GM10847 (cell line): ENCODE results near the gene TPST2.

ENCODE experiments used
- POLR2A ChIP-seq: IDR thresholded peaks from 2 replicates; pipeline ENCODE4 v1.6.1; 2011; ENCODE audit not compliant: insufficient read length; ENCODE audit errors: extremely low read depth

TPST2 gene

DNA sequence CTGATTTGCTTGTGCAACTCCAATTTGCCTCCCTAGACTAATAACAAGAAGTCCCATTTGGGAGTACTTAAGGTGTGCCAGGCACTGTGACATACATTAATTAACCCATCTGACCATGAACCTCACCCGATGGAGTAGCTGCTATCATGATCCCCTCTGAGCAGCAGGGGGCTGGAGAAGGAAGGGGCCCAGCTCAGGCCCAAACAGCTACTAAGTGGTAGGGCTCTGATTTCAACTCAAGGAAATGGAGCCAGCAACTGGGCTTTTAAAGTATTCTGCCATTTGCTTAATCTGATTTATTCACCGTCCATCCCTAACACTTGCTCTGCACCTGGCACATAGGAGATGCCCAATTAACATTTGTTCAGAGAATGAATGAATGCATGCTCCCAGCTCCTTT is 26.7 kb upstream of the TPST2 start:
- TF ChIP-seq POLR2A: no peak

DNA sequence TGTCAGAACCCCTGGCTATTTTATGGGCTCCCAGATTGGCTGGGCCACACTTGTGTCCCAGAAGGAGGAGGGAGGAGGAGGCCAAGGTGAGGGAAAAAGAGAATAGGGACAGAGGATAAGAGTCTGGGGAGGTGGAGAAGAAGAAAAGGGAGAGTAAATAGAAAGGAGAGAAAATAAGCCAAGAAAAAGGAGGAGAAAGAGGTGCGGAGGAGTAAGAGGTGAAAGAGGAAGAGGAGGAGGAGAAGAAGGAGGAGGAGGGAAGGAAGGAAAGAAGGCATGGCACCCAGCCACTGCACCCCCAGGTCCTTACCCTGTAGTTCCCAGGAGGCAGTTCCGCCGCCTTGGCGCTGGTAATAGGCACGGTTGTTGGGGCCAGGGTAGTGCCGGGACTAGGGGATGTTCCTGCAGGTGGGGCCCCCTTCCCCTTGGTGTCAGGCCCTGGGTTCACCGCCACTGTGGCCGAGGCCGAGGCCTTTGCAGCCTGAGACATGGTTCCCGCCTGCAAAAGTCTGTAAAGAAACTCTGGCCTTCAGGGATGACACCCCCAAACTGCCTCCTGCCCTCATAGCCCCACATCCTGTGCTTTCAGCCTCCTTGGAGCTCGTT is 26.0 kb upstream of the TPST2 start:
- TF ChIP-seq POLR2A: no peak

DNA sequence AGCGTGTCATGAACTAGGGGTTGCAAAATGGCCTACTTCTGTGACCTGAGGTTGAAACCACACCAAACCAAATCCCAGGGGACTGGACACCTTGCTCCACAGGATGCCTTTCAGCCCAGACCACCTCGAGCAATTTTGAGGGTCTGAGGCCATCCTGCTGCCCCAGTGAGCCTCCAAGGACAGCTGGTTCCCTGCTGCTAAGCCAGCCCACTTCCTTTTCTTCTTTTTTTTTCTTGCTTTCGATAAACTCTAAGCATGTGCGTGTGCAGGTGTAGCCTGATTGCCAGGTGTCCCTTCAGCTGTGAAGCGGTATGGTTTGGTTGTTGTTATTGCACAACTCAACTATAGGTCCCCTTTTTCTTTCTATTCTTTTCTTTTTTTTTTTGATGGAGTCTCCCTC is 25.2 kb upstream of the TPST2 start:
- no peak for TF ChIP-seq POLR2A

DNA sequence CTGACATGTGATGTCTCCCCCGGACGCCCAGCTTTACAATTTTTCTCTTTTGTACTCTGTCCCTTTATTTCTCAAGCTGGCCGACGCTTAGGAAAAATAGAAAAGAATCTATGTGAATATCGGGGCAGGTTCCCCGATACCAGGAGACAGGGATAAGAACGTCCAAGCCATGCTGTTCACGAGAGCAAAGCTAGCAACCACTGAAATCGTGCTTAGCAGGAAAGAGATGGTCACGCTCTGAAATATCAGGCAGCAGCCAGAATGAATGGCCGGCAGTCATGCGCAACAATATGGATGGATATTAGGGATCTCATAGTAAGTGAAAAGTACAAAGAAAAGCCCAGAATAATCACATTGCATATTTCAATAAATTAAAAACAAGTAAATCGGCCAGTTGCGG is 24.4 kb upstream of the TPST2 start:
- TF ChIP-seq POLR2A: no peak

DNA sequence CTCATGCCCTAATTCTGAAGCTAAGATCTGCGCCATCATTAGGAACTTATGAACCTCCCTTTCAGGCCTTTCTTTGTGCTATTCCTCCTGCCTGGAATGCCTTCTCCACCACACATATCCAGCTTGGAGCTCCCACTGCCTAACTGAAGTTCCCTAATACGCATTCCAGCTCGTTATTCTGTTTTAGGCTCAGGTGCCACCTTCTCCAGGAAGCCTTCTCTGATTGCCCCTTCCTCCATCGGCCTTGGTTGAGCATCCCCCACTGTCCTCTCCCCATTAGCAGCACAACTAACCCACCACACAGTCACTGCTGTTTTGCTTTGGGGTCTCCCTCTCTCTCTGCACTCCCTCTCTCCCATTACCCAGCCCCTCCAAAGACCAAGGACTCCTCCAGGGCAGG is 22.7 kb upstream of the TPST2 start:
- no peak for TF ChIP-seq POLR2A

DNA sequence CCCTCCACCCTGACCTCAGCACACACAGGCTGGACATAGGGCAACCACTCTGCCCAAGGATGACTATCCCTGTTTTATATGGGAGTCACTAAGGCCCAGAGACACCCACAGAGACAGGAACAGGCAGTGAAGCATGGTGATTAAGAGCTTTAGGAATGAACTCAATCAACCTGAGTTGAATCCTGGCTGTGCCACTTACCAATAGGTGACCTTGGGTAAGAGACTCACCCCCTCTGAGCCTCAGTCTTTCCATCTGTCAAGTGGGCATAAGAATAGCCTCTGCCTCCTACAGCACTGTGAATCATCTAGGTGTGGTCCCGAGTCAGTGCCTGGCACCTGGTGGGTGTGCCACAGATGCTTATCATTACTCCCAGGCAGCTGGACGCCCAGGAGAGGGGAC is 21.1 kb upstream of the TPST2 start:
- TF ChIP-seq POLR2A: no peak

DNA sequence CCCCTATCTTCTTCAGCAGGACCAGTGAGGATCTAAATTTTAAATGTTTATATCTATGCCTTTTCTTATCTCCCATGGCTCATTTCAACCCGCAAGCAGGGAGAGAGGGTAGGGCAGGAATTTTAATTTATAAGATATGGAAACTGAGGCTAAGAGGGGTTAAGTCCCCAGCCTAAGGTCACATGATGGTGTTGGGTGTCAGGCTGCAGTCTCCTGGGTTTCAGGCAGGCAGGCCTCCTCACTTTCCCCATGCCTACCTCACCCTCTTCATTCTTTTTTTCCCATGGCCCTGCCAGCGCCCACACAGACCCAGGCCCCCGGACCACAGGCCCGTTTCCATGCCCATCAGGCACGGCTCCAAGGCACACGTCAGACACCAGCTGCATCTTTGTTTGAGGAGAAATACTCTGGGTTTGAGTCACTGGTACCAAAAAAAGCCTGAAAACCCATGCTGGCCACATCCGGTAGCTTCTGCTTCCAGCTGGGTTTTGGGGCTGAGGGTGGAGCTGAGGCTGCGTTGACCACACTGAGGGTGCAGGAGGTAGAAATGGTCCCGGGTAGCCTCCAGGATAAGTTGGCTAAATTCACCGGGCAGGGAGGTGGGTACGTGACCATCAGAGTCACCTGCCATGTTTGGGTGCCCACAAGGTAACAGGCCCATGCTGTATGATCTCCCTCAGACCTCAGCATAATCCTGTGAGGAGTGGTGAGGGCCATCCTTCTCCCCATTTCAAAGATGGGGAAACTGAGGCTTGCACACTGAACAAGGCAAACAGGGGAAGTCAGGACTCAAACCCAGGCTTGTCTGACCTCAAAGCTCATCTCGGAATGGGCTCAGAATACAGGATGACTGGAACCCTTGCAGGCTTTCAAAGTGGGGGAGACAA is 20.4 kb upstream of the TPST2 start:
- TF ChIP-seq POLR2A: no peak

DNA sequence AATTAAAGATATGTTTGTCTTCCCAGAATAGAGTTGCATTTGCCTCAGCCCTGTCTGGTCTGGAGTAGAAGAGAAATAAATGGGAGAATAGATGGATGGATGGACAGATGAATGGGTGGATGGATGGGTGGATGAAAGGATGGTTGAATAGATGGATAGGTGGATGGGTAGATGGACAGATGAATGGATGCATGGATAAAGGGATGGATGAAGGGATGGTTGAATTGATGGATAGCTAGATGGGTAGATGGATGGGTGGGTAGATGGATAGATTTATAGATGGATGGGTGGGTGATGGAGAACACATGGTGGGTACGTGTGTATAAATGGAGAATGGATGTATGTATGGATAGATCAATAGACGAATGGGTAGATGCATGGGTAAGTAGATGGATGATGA is 19.4 kb upstream of the TPST2 start:
- no peak for TF ChIP-seq POLR2A

DNA sequence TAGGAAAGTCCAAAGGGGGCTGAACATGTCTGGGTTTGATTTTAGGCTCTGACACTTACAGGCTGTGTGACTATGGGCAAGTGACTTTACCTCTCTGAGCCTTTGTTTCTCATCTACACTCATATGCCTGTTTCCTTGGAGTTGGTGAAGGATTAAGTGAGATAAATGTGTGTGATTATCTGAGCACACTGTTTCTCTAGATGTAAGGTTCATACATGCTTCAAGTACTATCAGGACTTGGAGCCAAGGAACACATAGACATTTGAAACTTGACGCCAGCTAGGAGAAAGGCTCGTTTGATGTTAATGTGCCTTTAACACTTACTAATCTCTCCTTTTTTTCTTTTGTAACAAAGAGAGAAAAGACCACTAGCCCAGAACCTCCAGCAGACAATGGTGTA is 18.2 kb upstream of the TPST2 start:
- no peak for TF ChIP-seq POLR2A

DNA sequence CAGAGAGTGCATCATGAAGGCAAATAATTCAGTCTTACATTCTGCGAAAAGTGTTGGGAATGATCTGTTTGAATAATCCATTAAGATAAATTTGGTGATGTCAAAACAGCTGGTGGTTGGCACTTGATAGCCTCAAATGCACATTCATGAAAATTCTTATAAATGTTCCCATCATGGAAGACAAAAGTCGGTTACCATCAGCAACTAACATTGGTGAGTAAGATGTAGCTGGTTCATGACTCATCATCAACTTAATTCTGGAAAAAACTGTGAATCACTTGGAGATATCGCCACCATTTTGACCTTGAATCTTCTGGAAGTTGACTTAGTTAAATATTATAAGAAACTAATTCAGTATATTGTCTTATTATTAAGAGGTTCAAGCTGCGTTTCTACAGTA is 16.7 kb upstream of the TPST2 start:
- no peak for TF ChIP-seq POLR2A

DNA sequence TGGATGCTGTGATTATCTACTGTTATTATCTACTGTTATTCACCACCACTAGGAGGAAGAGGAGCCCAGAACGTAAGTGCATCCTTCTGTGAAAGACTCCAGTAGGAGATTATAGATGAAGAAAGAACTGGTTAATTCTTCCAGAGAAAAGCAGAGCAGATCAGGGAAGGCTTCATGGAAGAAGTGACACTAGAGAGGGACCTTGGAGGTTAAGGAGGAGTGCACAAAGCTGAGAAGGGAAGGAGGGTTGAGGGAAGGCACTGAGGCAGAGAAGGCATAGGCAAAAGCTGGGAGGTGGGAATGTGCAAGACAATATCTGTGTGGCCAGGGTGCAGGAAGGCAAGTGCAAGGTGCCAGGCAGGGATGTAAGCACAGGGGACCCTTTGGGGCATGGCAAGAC is 14.4 kb upstream of the TPST2 start:
- TF ChIP-seq POLR2A: no peak

DNA sequence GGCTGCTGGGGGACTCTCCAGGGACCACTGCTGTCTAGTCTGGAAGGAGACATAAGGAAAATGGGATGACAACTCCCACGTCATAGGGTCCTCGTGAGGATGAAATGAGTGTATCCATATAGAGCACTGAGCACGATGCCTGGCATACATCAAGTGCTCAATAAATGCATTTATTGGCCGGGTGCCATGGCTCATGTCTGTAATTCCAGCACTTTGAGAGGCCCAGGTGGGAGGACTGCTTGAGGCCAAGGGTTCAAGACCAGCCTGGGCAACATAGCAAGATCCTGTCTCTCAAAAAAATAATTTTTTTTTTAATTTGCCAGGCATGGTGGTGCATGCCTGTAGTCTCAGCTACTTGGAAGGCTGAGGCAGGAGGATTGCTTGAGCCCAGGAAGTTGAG is 12.2 kb upstream of the TPST2 start:
- TF ChIP-seq POLR2A: no peak

DNA sequence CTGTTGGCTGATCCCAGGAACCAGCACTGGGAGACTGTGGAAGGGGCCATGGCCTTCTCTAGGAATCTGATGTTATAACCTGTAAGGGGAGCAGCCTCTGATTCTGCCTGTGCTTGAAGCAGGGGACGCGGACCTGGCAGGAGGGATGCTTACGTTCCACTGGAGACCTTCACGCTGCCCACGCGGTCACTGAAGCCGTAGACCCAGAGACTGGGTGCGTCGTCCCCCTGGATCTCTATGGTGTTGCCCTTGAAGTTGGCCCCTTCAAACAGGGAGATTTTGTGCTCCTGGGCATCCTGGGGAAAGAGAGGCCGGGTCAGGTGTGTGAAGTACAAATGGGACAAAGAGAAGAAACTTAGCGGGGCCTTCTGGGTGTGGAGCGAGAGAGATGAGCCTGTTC is 11.8 kb upstream of the TPST2 start:
- no peak for TF ChIP-seq POLR2A

DNA sequence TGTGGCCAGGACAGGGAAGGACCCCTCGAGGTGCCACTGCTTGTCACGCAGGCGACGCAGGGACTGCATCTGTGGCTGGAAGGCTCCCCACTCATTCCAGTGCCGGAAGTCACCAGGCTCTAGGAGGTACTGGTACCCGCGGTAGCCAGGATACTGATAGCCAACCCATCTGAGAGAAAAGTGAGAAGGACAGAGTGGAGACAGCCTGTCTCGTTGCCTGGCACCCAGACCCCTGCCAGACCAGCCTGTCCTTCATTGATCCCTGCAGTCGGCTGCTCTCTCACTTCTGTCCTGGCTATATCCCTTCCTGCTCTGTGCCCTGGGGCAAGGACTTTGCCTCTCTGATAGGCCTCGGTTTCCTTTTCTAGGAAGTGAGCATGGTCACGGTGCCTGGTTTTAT is 9.6 kb upstream of the TPST2 start:
- no peak for TF ChIP-seq POLR2A

DNA sequence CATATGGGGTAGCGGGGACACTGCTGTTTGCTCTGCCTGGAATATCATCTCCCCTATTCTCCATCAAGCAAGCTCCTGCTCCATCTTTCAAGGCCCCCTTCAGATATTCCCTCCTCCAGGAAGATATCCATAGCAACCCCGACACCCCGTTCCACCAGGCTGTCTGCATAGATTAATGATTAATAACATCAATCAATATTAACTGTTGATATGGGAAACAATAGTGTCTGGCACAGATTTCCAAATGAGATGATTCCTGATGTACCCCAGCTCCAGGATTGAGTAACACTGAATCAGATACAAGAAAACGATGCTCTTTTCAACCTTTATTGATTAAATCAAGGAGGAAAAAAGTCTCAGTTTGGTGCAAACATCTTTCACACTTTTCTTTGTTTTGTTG is 7.5 kb upstream of the TPST2 start:
- TF ChIP-seq POLR2A: no peak

DNA sequence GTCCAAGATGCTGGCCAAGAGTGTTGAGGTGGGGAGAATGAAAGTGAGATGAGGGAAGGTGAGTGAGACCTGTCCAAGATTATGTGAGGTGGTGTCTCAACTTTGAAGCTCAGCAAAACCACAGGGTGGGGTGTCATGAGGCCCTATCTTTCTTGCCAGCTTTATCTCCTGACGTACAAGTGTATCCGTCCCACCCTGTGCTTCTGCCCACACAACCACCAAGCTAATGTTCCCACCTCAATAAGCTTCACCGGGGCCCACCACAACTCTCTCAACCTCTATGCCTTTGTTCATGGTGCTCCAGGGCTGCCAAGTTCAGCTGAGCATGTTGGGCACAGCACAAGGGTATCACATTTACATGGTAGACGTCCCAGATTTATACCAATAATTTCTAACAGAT is 7.1 kb upstream of the TPST2 start:
- no peak for TF ChIP-seq POLR2A

DNA sequence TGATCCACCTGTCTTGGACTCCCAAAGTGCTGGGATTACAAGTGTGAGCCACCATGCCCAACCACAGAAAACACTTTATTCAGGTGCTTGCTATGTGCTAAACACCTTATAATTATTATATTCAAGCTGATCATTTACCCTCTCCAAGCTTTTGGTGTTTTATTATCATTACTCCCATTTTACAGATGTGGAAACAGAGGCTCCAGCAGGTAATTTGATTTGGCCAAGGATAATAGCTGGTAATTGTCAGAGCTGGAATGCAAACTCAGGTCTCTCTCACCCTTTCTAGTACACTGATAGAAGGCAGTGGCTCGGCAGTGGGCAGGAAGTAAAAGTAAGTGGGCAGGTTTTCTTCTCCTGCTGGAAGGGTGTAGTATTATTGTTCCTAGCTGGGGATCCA is 3.8 kb upstream of the TPST2 start:
- no peak for TF ChIP-seq POLR2A
